ENCODE results near the gene SPTBN1.

DNA sequence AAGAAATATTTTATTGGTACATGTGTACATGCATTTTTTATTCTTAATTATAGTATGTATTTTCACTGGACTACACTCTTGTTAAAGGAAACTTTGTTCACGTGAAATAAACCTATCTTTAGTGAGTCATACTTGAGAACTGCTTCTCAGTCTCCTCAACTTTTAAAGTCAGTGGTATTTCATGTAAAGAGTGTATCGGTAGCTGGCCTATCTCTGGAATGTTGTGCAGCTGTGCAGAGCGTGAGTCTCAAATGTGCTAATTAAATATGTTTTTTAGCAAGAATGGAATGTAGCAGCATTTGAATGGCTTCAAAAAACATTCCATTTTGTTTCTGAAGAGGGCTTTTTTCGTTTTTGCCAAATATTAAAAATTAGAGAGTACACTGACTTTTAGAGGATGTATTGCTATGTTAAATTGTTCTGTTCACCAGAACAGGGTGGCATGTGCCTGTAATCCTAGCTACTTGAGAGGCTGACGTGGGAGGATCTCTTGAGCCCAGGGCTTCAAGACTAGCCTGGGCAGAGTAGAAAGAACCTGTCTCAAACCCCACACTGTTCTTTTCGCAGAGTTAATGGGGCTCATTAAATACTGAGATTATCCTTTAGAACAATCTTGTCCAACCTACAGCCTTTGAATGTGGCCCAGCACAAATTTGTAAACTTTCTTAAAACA, 14.3 kb downstream of the SPTBN1 start:
- TF ChIP-seq, protein P1, sequence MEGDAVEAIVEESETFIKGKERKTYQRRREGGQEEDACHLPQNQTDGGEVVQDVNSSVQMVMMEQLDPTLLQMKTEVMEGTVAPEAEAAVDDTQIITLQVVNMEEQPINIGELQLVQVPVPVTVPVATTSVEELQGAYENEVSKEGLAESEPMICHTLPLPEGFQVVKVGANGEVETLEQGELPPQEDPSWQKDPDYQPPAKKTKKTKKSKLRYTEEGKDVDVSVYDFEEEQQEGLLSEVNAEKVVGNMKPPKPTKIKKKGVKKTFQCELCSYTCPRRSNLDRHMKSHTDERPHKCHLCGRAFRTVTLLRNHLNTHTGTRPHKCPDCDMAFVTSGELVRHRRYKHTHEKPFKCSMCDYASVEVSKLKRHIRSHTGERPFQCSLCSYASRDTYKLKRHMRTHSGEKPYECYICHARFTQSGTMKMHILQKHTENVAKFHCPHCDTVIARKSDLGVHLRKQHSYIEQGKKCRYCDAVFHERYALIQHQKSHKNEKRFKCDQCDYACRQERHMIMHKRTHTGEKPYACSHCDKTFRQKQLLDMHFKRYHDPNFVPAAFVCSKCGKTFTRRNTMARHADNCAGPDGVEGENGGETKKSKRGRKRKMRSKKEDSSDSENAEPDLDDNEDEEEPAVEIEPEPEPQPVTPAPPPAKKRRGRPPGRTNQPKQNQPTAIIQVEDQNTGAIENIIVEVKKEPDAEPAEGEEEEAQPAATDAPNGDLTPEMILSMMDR (IDR thresholded peaks at IDR 0.05): no peak
- TF ChIP-seq POLR2A (IDR thresholded peaks at IDR 0.05): no peak
